CD4-positive, alpha-beta T cell treated with Interleukin-1 beta for 1 hour (primary cell): ENCODE results near the gene VIPAS39.

Source experiments
- DNase-seq, 2 donors: peaks; one replicate each; pipeline ENCODE4 v3.0.0-alpha.2; 2020 to 2022

Gene VIPAS39

DNA sequence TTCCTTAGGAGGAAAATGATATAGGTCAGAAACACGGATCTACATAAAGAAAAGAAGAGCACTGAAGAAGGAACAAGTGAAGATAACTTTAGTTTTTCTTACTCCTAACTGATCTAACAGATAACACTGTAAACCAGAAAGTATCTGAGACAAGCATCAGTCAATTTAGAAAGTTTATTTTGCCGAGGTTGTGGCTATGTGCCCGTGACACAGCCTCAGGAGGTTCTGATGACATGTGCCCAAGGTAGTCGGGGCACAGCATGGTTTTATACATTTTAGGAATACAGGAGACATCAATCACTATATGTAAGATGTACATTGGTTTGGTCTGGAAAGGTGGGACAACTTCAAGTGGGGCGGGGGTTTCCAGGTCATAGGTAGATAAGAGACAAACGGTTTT lies 57.2 kb downstream of the VIPAS39 start:
- DNase-seq, result no peak

DNA sequence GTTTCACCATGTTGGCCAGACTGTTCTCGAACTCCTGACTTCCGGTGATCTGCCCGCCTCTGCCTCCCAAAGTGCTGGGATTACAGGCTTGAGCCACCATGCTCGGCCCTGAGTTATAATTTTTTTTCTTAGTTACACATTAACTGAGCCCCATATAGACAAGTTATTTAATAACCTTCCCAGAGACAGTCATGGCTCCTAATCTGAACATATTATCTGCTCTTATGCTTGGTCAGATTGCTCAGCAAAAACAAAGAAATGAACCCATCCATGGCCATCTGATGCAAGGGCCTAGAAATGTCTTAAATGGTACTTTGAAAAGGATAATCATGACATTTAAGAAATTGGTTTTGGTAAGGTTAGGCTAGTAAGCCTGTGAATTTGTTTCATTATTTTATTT lies 67.2 kb downstream of the VIPAS39 start:
- no peak for DNase-seq

DNA sequence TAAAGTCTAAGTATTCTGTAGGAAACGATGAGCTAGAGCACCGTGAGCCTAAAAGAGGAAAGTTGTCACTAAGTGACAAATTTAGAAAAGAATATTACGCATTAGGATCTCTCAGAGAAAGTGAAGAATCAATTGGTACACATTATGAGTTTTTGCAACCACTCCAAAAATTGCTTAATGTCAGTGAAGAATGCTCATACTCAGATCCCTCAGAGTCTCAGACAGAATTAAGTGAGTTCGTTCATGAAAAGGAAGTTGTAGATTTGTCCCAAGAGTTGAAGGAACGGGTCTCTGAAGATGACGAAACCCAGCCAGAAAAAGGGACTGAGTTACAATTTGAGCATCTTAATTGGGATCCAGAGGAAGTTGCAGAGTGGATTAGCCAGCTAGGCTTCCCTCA lies 78.7 kb downstream of the VIPAS39 start:
- DNase-seq, result no peak

DNA sequence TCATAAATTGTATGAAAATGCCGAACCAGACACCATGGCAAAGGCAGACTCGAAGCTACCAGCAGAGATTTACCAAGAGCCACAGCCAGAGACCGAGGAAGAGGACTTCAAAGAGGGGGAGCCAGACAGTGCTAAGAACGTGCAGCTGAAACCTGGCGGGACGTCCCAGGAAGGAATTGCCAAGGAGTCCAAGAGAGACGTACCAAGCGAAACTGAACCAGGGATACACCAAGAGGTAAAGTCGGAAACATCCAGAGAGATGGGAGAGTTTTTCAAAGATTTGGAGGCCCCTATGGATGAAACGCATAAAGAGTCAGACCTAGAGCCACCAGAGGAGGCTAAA lies 79.9 kb downstream of the VIPAS39 start:
- no peak for DNase-seq

DNA sequence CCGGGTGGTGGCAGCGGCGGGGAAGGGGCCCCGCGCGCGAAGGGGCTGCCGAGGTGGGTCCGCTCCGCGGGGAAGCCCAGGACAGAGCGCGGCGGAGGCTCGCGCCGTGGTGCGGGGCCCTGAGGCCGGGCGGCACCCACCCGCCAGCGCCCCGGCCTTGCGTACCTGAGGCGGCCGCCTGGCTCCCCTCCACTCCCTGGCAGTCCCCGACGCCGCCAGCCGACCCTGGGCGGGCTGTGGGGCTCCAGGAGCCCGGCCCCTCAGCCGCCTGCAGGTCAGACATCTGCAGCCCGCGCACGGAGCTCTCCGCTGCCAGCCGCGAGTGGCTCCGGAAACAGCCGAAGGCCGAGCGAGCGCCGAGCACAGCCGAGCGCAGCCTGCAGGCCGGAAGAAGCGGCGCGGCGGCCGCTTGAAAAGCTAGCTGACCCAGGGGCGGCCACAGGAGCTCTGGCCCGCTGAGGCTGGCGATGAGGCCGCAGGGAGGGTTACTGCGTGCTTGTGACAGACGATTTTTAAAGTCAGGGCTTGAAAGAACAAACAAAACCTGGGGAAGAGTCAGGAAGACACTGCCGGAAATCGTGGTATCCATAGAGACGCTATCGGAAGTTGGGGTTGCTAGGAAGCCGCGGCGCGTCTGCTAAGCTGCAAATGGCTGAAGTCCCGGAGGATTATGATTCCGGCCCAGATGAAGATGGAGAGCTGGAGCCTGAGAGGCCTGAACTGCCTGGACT lies 80.5 kb downstream of the VIPAS39 start, which contains the start of the genes SAMD15 and TMED8:
TSS of gene SAMD15 (plus strand) at position 609 of the 731 bp plus-strand sequence. CDS start at position 649, 40 bp downstream.
TSS of gene TMED8 (minus strand) at position 324 of the 731 bp plus-strand sequence. CDS start at position 283, 41 bp downstream.
- DNase-seq, result peak; percentile 83 to 85
